IMR-90 (cell line): ENCODE data around the gene MOB4. TPM values are rescaled to one million over a fixed set of nuclear protein-coding genes. Genes with fewer than 3 reads are reported as not detected.

ENCODE experiments used
- ATAC-seq: fragments of 200-7000 bp; cut with Tn5 transposase; 2 replicates; pipeline ENCODE4 v1.9.1; 2020; ENCODE audit warnings: low read depth, mild to moderate bottlenecking, moderate library complexity
- BruUV-seq: library from RNA; stranded (reverse); fragments of 400-500 nt; replicated peaks from 2 replicates; lab custom pipeline; 2021; lab: Mats Ljungman, UMichigan
- CTCF ChIA-PET: fragments of 300-600 bp; formaldehyde crosslinking; extraction: SDS; loops from one replicate; lab custom pipeline; 2021; ENCODE audit warnings: antibody characterized with exemption; lab: Yijun Ruan, JAX
- POLR2A ChIA-PET: fragments of 300-600 bp; sonication (Branson Sonifier 250); formaldehyde crosslinking; loops from one replicate; lab custom pipeline; 2022; ENCODE audit warnings: antibody characterized with exemption; ENCODE audit not compliant: unreplicated experiment; lab: Charles Lee
- DNase-seq: peaks from one replicate; pipeline ENCODE4 v3.0.0; 2013
- H2AFZ ChIP-seq: replicated peaks from 2 replicates; pipeline ENCODE3; 2013; ENCODE audit warnings: low read length, mild to moderate bottlenecking; ENCODE audit not compliant: poor library complexity
- H2AK5ac ChIP-seq: 2 replicates; pipeline ENCODE4 v1.6.1; 2013; ENCODE audit warnings: low read depth, low read length, inconsistent platforms
- H2AK9ac ChIP-seq: replicated peaks from 2 replicates; pipeline ENCODE3; 2013; ENCODE audit warnings: mild to moderate bottlenecking, low read depth, low read length, moderate library complexity; ENCODE audit not compliant: poor library complexity
- H2BK120ac ChIP-seq: 2 replicates; pipeline ENCODE4 v1.6.1; 2013; ENCODE audit warnings: low read depth, low read length, inconsistent platforms
- H2BK15ac ChIP-seq: 3 replicates; pipeline ENCODE4 v1.6.1; 2013; ENCODE audit warnings: low read depth, low read length, inconsistent platforms
- H2BK20ac ChIP-seq: 2 replicates; pipeline ENCODE4 v1.6.1; 2013; ENCODE audit warnings: low read depth, mild to moderate bottlenecking, inconsistent platforms, low read length, moderate library complexity
- H2BK5ac ChIP-seq: 2 replicates; pipeline ENCODE4 v1.6.1; 2013; ENCODE audit warnings: mild to moderate bottlenecking, low read depth, low read length, inconsistent platforms; ENCODE audit not compliant: poor library complexity, severe bottlenecking
- H3K14ac ChIP-seq: replicated peaks from 2 replicates; pipeline ENCODE4 v1.6.1; 2013; ENCODE audit warnings: low read depth, low read length, inconsistent platforms
- H3K18ac ChIP-seq: 2 replicates; pipeline ENCODE4 v1.6.1; 2013; ENCODE audit warnings: low read depth, low read length, control low read depth
- H3K23ac ChIP-seq: 2 replicates; pipeline ENCODE4 v1.6.1; 2013; ENCODE audit warnings: low read depth, low read length, inconsistent platforms
- H3K27ac ChIP-seq: 2 replicates; pipeline ENCODE4 v1.5.1; 2013; ENCODE audit warnings: mild to moderate bottlenecking, control low read depth, low read length; ENCODE audit not compliant: insufficient read depth
- H3K27me3 ChIP-seq: 2 replicates; pipeline ENCODE4 v1.6.1; 2013; ENCODE audit warnings: low read length; ENCODE audit not compliant: control insufficient read depth, insufficient read depth
- H3K36me3 ChIP-seq: 2 replicates; pipeline ENCODE4 v1.6.1; 2013; ENCODE audit warnings: low read length, mixed read lengths; ENCODE audit not compliant: control insufficient read depth, insufficient read depth
- H3K4ac ChIP-seq: 2 replicates; pipeline ENCODE4 v1.6.1; 2013; ENCODE audit warnings: low read depth, low read length, inconsistent platforms
- H3K4me1 ChIP-seq: 2 replicates; pipeline ENCODE4 v1.6.1; 2013; ENCODE audit warnings: low read length, mixed read lengths; ENCODE audit not compliant: control insufficient read depth, insufficient read depth
- H3K4me2 ChIP-seq: 2 replicates; pipeline ENCODE4 v1.6.1; 2013; ENCODE audit warnings: low read depth, mild to moderate bottlenecking, control low read depth, low read length, moderate library complexity
- H3K4me3 ChIP-seq: 2 replicates; pipeline ENCODE4 v1.5.1; 2013; ENCODE audit warnings: low read depth, mild to moderate bottlenecking, control low read depth, low read length, moderate library complexity; ENCODE audit not compliant: insufficient read depth
- H3K56ac ChIP-seq: 2 replicates; pipeline ENCODE4 v1.6.1; 2013; ENCODE audit warnings: low read length, inconsistent platforms; ENCODE audit not compliant: insufficient read depth; ENCODE audit errors: extremely low read depth
- H3K79me1 ChIP-seq, 2 experiments: 2 replicates each; pipeline ENCODE4 v1.6.1; 2013; ENCODE audit warnings: low read length in 2 of 2, inconsistent platforms in 1 of 2, low read depth in 1 of 2
- H3K9ac ChIP-seq: 2 replicates; pipeline ENCODE4 v1.6.1; 2013; ENCODE audit warnings: low read depth, low read length, control low read depth
- H3K9me1 ChIP-seq: 2 replicates; pipeline ENCODE4 v1.6.1; 2013; ENCODE audit warnings: low read length, inconsistent platforms; ENCODE audit not compliant: insufficient read depth
- H3K9me3 ChIP-seq: 2 replicates; pipeline ENCODE4 v1.6.1; 2013; ENCODE audit warnings: low read length; ENCODE audit not compliant: control insufficient read depth, insufficient read depth
- H4K20me1 ChIP-seq: 2 replicates; pipeline ENCODE4 v1.6.1; 2013; ENCODE audit warnings: low read length, inconsistent platforms; ENCODE audit not compliant: insufficient read depth
- H4K5ac ChIP-seq: 2 replicates; pipeline ENCODE4 v1.6.1; 2013; ENCODE audit warnings: mild to moderate bottlenecking, low read depth, low read length, control low read depth
- H4K8ac ChIP-seq, 2 experiments: 2 replicates each; pipeline ENCODE4 v1.6.1; 2013; ENCODE audit warnings: low read depth in 2 of 2, low read length in 2 of 2, control low read depth in 1 of 2, inconsistent platforms in 1 of 2
- H4K91ac ChIP-seq: 2 replicates; pipeline ENCODE4 v1.6.1; 2013; ENCODE audit warnings: low read depth, low read length, inconsistent platforms; ENCODE audit not compliant: insufficient read depth
- BHLHE40 ChIP-seq: fragments of 150-350 bp; IDR thresholded peaks from 2 replicates; pipeline ENCODE4 v1.6.1; 2016; ENCODE audit warnings: mild to moderate bottlenecking, low read depth, low read length
- CEBPB ChIP-seq: IDR thresholded peaks from 2 replicates; pipeline ENCODE4 v1.6.1; 2012; ENCODE audit warnings: low read depth, low read length, improper control_type of control experiment
- CHD1 ChIP-seq: IDR thresholded peaks from 2 replicates; pipeline ENCODE4 v1.6.1; 2012; ENCODE audit warnings: low read depth, low read length, improper control_type of control experiment
- CTCF ChIP-seq: conservative IDR thresholded peaks from 2 replicates; pipeline ENCODE4 v1.5.1; 2012; ENCODE audit warnings: mild to moderate bottlenecking, low read depth, low read length, improper control_type of control experiment
- ELK1 ChIP-seq: fragments of 150-350 bp; IDR thresholded peaks from 2 replicates; pipeline ENCODE4 v1.6.1; 2016; ENCODE audit warnings: low read depth, mild to moderate bottlenecking, low read length, moderate library complexity, borderline replicate concordance
- FOS ChIP-seq: fragments of 150-350 bp; IDR thresholded peaks from 2 replicates; pipeline ENCODE4 v1.6.1; 2016; ENCODE audit warnings: low read depth, low read length
- MAFK ChIP-seq: IDR thresholded peaks from 2 replicates; pipeline ENCODE4 v1.6.1; 2012; ENCODE audit warnings: low read depth, low read length, improper control_type of control experiment
- MAZ ChIP-seq: IDR thresholded peaks from 2 replicates; pipeline ENCODE4 v1.6.1; 2012; ENCODE audit warnings: low read depth, mild to moderate bottlenecking, low read length, improper control_type of control experiment, moderate library complexity, borderline replicate concordance
- MXI1 ChIP-seq: IDR thresholded peaks from 2 replicates; pipeline ENCODE4 v1.6.1; 2012; ENCODE audit warnings: low read depth, mild to moderate bottlenecking, low read length, moderate library complexity, borderline replicate concordance
- NFE2L2 ChIP-seq: fragments of 150-350 bp; IDR thresholded peaks from 2 replicates; pipeline ENCODE4 v1.6.1; 2016; ENCODE audit warnings: low read depth, mild to moderate bottlenecking, low read length
- POLR2A ChIP-seq: IDR thresholded peaks from 2 replicates; pipeline ENCODE4 v1.6.1; 2012; ENCODE audit warnings: mild to moderate bottlenecking, low read depth, low read length
- RAD21 ChIP-seq: IDR thresholded peaks from 2 replicates; pipeline ENCODE4 v1.6.1; 2012; ENCODE audit warnings: low read length, improper control_type of control experiment
- RCOR1 ChIP-seq: IDR thresholded peaks from 2 replicates; pipeline ENCODE4 v1.6.1; 2012; ENCODE audit warnings: mild to moderate bottlenecking, low read length, improper control_type of control experiment; ENCODE audit not compliant: insufficient replicate concordance
- RFX5 ChIP-seq: IDR thresholded peaks from 2 replicates; pipeline ENCODE4 v1.8.0; 2012; ENCODE audit warnings: low read depth, mild to moderate bottlenecking, low read length, moderate library complexity
- SMC3 ChIP-seq: fragments of 150-350 bp; IDR thresholded peaks from 2 replicates; pipeline ENCODE4 v1.6.1; 2016; ENCODE audit warnings: low read depth, mild to moderate bottlenecking, antibody characterized with exemption, low read length, moderate library complexity
- USF2 ChIP-seq: fragments of 150-350 bp; IDR thresholded peaks from 2 replicates; pipeline ENCODE4 v1.6.1; 2017; ENCODE audit warnings: mild to moderate bottlenecking, antibody characterized with exemption, low read length, low read depth
- WGBS, 2 experiments: methylation state at CpG; one replicate each; pipeline versions ENCODE4 v1.1.5 to v1.1.7; 2013; ENCODE audit warnings: missing lambda C conversion rate in 2 of 2; ENCODE audit not compliant: insufficient read length in 1 of 2; ENCODE audit errors: extremely low coverage in 2 of 2; 5-methylcytosine and 5-hydroxymethylcytosine counted together
- dilution Hi-C: fragments of 300-500 bp; cut with HindIII; formaldehyde crosslinking; loops from one replicate; pipeline ENCODE4 v1.14.3; 2018; ENCODE audit warnings: low sequenced_read_pairs; ENCODE audit not compliant: unreplicated experiment
- in situ Hi-C: fragments of 300-500 bp; cut with MboI; formaldehyde crosslinking; loops from 3 replicates; pipeline ENCODE4 v1.14.3; 2019; ENCODE audit warnings: low sequenced_read_pairs, inconsistent platforms, mixed read lengths
- intact Hi-C: fragments of 100-400 bp; cut with micrococcal nuclease; formaldehyde crosslinking; loops from 2 replicates; pipeline ENCODE4 v1.10.0; 2022
- polyA plus RNA-seq, 3 experiments: library from polyadenylated mRNA; depleted of rRNA; stranded (reverse); fragments of >200 nt; gene quantifications; 2 replicates each; pipeline ENCODE4 v1.2.3, GENCODE V29; 2012; ENCODE audit warnings: low replicate concordance in 1 of 3
- total RNA-seq: library from RNA; depleted of rRNA; stranded (reverse); fragments of >200 nt; gene quantifications from 2 replicates; pipeline ENCODE4 v1.2.3, GENCODE V29; 2012

MOB4 gene
- total and polyA plus RNA-seq, 2 of the 4 experiments (the other 2 are of a cell fraction) = 34.8 to 36.0 TPM

- H3K27me3 ChIP-seq = no peaks in the 10 kb centered on the region
- ATAC-seq = no peak
- H3K56ac ChIP-seq = no peak overlapping the region
- H3K4me1 ChIP-seq = peaks cover 2% of the 10 kb centered on the region; the same call in 1 of the 2 replicates
- in situ Hi-C loops (no loop called here), intact Hi-C loops (no loop called here), dilution Hi-C loops (no loop called here)
- H3K36me3 ChIP-seq = no peaks in the 10 kb centered on the region
- H3K9ac ChIP-seq = no peak overlapping the region
- H3K27ac ChIP-seq = no peak overlapping the region
- TF ChIP-seq NFE2L2 (no peak), CHD1 (no peak), ELK1 (no peak), RFX5 (no peak), USF2 (no peak), MAZ (no peak), MAFK (no peak), MXI1 (no peak), RCOR1 (no peak), RAD21 (no peak), CEBPB (no peak), CTCF (no peak), FOS (no peak), BHLHE40 (no peak), SMC3 (no peak), POLR2A (no peak)
- H2BK20ac ChIP-seq = no peak overlapping the region
- CTCF ChIA-PET = no interaction called here
- POLR2A ChIA-PET = no interaction called here
- H3K14ac ChIP-seq = no peak overlapping the region
- H3K4me3 ChIP-seq = no peak overlapping the region
- no peak overlapping the region for H2AK5ac ChIP-seq
- no peak overlapping the region for H2AK9ac ChIP-seq
- H3K4me2 ChIP-seq = no peak overlapping the region
- no peak overlapping the region for H2BK15ac ChIP-seq
- no peaks in the 10 kb centered on the region for H3K79me1 ChIP-seq
- no peak for DNase-seq
- no peaks in the 10 kb centered on the region for H3K9me3 ChIP-seq
- no peak overlapping the region for H2AFZ ChIP-seq
- no peak overlapping the region for H4K8ac ChIP-seq
- H3K23ac ChIP-seq = no peak overlapping the region
- BruUV-seq = no TSS peak
- H3K9me1 ChIP-seq = no peaks in the 10 kb centered on the region
- no peak overlapping the region for H3K4ac ChIP-seq
- no CpG with 5 or more reads among the region's 1 CpG for WGBS, 2 experiments
- no peak overlapping the region for H3K18ac ChIP-seq
- H4K20me1 ChIP-seq = no peaks in the 10 kb centered on the region
- H4K5ac ChIP-seq = no peak overlapping the region
- H2BK5ac ChIP-seq = no peak overlapping the region
- no peak overlapping the region for H2BK120ac ChIP-seq
- H4K91ac ChIP-seq = no peak overlapping the region
Measured at GRCh38 chr2:197596766-197597165, 80.9 kb downstream of the MOB4 start.
